HG03571 (cell line): ENCODE data around the gene ESYT2.
A peak's percentile ranks its signal among the peaks of the same experiment; 100 is the strongest.
"Not testable (repeated sequence)": the region's sequence is repeated elsewhere in the genome, so short reads cannot be mapped to it uniquely, and the experiment has no call there.

Experiments used
- ATAC-seq: cut with Tn5 transposase; IDR thresholded peaks from one replicate; pipeline ENCODE4 v1.9.1; 2021; ENCODE audit not compliant: unreplicated experiment

ESYT2 gene

GRCh38 chr7:158829342-158830210 lies at the start of gene ESYT2:
ESYT2 (minus strand) TSS chr7:158829509; CDS start chr7:158829418, 91 bp downstream.
- ATAC-seq = peak; percentile 80

GRCh38 chr7:158878151-158879079 lies 49.1 kb upstream of the ESYT2 start:
- ATAC-seq = not testable (repeated sequence)

GRCh38 chr7:158876984-158877383 lies 47.7 kb upstream of the ESYT2 start:
- ATAC-seq = no peak

- no peak for ATAC-seq
Observed at GRCh38 chr7:158869876-158870275, 40.6 kb upstream of the ESYT2 start.

GRCh38 chr7:158868764-158869410 lies 39.6 kb upstream of the ESYT2 start:
- no peak for ATAC-seq

GRCh38 chr7:158867214-158867984 lies 38.1 kb upstream of the ESYT2 start:
- no peak for ATAC-seq

GRCh38 chr7:158865977-158866376 lies 36.7 kb upstream of the ESYT2 start:
- no peak for ATAC-seq

- ATAC-seq = no peak
Observed at GRCh38 chr7:158865462-158865922, 36.2 kb upstream of the ESYT2 start.

GRCh38 chr7:158864833-158865232 lies 35.5 kb upstream of the ESYT2 start:
- ATAC-seq = no peak

GRCh38 chr7:158864507-158864820 lies 35.2 kb upstream of the ESYT2 start:
- ATAC-seq = no peak

GRCh38 chr7:158863611-158864506 lies 34.5 kb upstream of the ESYT2 start:
- peak; percentile 28 for ATAC-seq

- peak; percentile 60 for ATAC-seq
Observed at GRCh38 chr7:158862985-158863610, 33.8 kb upstream of the ESYT2 start.

GRCh38 chr7:158861936-158862704 lies 32.8 kb upstream of the ESYT2 start:
- no peak for ATAC-seq

GRCh38 chr7:158861004-158861787 lies 31.9 kb upstream of the ESYT2 start:
- ATAC-seq = no peak

GRCh38 chr7:158860394-158860793 lies 31.1 kb upstream of the ESYT2 start:
- ATAC-seq = no peak

GRCh38 chr7:158858592-158859503 lies 29.5 kb upstream of the ESYT2 start:
- ATAC-seq = no peak
